NCI-H2227 (cell line): ENCODE measurements around the gene USP12.
"Not testable (repeated sequence)": the region's sequence is repeated elsewhere in the genome, so short reads cannot be mapped to it uniquely, and the experiment has no call there.

Source experiments
- DNase-seq: peaks from one replicate; lab custom pipeline; 2025; ENCODE audit not compliant: unreplicated experiment; lab: John Stamatoyannopoulos, UW

The USP12 gene

DNA sequence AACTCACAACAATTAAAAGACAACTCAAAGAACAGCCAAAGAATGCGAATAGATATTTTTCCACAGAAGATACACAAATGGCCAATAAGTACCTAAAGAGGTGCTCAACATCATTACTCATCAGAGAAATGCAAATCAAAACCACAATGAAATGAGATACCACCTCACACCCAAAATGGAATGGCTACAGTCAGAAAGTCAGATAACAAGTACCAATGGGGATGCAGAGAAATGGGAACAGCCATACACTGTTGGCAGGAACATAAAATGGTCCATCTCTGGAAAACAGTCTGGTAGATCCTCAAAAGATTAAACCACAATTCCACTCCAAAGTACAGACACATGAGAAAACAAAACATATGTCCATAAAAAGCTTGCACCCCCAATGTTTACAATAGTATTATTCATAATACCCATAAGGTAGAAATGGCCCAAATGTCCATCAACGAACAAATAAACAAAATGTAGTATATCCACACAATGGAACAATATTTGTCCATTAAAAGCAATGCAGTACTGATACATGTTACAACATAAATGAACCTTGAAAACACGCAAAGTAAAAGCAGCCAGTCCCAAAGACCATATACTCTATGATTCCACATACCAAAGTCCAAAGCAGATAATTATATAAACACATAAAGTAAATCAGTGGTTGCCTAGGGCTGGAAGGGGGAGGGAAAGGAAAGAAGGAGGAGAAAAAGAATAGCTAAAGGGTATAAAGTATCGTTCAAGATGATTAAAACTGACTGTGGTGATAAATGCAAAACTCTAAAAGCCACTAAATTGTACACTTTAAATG lies 19.6 kb downstream of the USP12 start:
- no peak for DNase-seq

- no peak for DNase-seq
Observed at GRCh38 chr13:27149702-27150101, 21.9 kb downstream of the USP12 start.

- no peak for DNase-seq
Observed at GRCh38 chr13:27148900-27149299, 22.7 kb downstream of the USP12 start.

DNA sequence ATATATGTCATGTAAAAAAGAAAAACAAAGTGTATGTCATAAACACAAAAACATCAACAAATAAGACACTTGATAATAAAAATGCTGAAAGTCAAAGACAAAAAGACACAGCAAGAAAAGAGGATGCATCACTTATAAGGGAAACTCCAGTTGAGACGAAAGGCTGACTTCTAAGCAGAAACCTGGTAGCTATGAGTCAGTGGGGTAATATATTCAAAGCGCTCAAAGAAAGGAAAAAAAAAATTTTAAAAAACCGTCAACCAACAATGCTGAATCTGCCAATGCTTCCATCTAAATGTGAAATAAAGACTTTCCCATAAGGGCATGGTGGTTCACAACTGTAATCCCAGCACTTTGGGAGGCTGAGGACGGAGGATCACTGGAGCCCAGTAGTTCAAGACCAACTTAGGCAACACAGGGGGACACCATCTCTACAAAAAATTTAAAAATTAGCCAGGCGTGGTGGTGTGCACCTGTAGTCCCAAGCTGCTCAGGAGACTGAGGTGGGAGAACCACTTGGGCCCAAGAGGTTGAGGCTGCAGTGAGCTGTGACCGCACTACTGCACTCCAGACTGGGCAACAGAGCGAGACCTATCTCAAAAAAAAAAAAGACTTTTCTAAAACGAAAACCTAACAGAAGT lies 24.0 kb downstream of the USP12 start:
- no peak for DNase-seq

- DNase-seq: no peak
Observed at GRCh38 chr13:27141746-27142145, 29.9 kb downstream of the USP12 start.

DNA sequence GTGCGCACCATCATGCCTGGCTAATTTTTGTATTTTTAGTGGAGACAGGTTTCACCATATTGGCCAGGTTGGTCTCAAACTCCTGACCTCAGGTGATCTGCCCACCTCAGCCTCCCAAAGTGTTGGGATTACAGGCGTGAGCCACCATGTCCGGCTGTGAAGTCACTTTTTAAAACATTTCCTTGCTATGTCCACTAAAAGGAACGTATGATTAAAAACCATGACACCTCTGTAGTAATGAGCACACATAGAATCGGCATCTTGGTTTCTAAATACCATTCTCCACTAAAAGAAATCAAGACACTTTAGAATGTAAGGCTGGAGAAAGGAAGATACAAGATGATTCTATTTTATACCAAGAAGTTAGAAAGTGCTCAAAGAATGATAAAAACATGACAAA lies 30.5 kb downstream of the USP12 start:
- not testable (repeated sequence) for DNase-seq

DNA sequence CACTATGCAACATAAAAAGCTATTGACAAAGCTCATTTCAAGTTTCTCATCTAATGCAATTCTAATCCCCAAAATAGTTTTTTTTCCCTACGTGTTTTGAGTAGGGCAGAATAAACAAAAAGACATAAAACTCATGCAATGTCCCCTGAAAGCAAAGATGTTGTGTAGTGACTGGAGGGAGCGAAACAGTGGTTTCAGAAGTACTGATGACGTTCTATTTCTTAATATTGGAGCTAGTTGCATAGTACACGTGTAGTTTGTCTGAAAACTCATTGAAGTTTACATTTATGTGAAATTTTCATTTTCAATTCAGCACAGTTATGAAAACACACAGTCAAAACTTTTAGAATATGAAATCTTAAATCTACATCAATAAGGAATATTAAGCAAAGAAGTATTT lies 31.6 kb downstream of the USP12 start:
- DNase-seq: no peak

DNA sequence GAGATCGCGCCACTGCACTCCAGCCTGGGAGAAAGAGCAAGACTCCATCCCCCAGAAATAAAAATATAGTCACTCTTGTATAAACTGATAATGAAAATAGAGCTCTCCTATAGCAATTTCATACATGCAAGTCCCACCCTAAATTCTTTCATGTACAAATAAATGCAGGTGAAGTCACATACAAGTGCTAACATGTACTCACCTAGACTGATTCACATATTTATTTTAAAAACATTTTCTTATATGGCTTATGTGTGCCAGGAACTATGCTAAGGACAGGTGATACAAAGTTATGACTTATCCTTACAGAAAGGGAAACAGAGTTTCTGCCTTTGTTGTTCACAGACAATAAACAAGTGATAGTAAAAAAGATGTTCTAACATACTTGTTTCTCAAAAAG lies 32.0 kb downstream of the USP12 start:
- DNase-seq: no peak

DNA sequence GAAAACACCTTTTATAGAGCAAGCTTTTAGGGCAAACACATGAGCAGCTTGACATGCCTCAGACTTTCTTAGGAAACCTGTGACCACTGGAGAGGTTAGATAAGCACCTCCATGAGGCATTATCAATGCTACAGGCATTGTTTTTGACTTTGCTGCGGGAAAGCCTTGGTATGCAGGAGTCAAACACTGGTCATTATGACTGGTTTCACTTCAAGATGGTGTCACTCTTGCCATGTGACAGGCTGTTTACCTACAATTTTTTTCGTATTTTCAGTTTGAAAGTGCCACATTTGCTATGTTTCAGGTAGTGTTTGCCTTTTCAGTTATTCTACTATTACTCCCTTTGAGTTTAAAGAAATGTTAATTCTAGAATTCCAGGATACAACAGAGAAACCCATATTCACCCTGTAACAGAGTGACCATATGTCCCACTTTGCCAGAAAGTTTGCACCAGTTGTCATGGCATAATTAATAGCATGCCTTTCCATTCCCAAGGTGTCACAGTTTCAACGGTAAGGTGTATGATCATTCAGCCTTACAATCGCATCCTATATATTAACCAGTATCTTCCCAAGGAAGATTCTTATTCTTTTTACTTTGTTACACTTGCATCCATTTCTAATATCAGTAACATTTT lies 33.0 kb downstream of the USP12 start:
- DNase-seq: no peak

DNA sequence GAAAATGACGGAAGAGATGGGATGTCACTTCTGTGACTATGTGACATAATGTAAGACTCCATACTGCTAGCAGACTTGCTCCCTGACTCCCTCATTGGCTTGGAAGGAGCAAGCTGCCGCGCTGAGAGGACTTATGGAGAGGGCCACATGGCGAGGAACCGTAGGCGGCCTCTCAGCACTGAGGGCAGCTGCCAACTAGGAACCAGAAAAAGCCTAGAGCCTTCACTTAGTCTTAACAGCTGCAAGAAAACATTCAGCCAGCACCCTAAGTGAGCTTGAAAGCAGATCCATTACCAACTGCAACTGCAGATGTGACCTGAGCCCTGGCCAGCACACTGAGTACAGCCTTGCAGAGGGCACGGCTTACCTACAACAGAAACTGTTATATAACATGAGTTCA lies 33.9 kb downstream of the USP12 start:
- peak; percentile 58 for DNase-seq

GRCh38 chr13:27135023-27135422 lies 36.6 kb downstream of the USP12 start:
- DNase-seq: no peak

GRCh38 chr13:27133889-27134288 lies 37.7 kb downstream of the USP12 start:
- DNase-seq: no peak

- no peak for DNase-seq
Observed at GRCh38 chr13:27132538-27132937, 39.1 kb downstream of the USP12 start.

- no peak for DNase-seq
Observed at GRCh38 chr13:27131906-27132305, 39.7 kb downstream of the USP12 start.

- DNase-seq: no peak
Observed at GRCh38 chr13:27130979-27131623, 40.5 kb downstream of the USP12 start.

GRCh38 chr13:27130223-27130978 lies 41.2 kb downstream of the USP12 start:
- DNase-seq: no peak

DNA sequence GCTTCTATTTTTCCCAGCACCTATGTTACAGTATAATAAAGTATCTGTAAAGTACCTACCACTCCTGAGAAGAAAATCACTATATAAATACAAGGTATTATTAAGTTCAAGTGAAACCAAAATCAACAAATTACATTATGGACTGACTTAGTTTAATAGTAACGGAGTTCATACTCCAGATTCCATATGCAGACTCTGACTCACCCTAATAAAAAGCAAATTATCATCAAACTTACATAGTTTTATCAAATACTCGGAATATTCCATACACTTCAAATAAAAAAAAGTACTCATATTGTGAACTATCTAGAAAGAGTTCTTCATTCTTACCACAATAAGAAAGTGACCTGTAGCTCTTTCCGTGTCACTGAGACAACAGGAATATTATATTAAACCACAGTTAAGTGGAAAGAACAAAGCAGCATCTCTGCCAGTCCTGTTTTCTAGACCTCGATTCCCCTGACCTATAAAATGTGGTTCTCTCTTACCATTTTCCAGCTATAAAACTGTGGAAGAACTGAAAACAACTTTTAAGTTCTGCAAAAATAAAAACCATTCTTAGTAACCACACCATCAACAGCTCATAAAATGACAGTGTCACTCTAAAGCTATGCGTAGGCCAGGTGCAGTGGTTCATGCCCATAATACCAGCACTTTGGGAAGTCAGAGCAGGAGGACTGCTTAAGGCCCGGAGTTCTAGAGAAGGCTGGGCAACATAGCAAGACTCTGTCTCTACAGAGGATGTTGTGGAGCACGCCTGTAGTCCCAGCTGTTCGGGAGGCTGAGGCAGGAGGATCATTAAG lies 42.6 kb downstream of the USP12 start:
- no peak for DNase-seq

DNA sequence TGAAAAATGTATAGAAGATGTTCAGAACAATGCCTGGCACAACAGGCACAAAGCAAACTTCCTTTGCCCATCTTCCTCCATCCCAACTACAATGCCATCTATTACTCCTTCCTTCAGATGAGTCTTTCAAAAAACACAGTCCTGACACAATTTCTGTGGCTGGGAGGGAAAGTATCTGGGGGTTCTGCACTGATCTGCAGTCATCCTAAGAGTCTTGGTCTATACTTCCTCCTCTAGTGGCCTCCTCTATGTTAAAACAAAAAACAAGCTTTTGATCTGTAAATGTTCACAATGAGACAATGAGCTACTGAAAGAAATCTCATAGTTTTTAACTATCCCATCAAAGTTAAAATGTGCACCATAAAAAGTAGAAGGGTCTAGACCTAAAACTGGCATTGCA lies 44.8 kb downstream of the USP12 start:
- DNase-seq: no peak

DNA sequence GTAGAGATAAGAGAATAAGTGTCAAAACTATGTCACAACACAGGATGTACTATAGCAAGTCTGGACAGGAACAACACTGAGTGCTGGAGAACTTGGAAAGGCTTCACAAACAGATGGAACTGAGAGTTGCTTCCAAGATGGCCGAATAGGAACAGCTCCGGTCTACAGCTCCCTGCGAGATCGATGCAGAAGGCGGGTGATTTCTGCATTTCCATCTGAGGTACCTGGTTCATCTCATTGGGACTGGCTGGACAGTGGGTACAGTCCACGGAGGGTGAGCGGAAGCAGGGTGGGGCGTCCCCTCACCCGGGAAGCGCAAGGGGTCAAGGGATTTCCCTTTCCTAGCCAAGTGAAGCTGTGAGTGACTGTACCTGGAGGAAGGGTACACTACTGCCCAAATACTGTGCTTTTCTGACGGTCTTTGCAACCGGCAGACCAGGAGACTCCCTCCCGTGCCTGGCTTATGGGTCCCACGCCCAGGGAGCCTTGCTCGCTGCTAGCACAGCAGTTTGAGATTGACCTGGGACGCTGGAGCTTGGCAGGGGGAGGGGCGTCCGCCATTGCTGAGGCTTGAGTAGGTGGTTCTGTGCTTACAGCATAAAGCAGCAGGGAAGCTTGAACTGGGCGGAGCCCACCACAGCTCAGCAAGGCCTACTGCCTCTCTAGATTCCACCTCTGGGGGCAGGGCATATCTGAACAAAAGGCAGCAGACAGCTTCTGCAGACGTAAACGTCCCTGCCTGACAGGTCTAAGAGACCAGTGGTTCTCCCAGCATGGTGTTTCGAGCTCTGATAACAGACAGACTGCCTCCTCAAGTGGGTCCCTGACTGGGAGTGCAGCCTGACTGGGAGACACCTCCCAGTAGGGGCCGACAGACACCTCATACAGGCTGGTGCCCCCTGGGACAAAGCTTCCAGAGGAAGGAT lies 46.0 kb downstream of the USP12 start:
- DNase-seq: peak; percentile 73
